ENCODE data around the gene JUNB.
"Not testable (repeated sequence)": the region's sequence is repeated elsewhere in the genome, so short reads cannot be mapped to it uniquely, and the experiment has no call there.

The JUNB gene

DNA sequence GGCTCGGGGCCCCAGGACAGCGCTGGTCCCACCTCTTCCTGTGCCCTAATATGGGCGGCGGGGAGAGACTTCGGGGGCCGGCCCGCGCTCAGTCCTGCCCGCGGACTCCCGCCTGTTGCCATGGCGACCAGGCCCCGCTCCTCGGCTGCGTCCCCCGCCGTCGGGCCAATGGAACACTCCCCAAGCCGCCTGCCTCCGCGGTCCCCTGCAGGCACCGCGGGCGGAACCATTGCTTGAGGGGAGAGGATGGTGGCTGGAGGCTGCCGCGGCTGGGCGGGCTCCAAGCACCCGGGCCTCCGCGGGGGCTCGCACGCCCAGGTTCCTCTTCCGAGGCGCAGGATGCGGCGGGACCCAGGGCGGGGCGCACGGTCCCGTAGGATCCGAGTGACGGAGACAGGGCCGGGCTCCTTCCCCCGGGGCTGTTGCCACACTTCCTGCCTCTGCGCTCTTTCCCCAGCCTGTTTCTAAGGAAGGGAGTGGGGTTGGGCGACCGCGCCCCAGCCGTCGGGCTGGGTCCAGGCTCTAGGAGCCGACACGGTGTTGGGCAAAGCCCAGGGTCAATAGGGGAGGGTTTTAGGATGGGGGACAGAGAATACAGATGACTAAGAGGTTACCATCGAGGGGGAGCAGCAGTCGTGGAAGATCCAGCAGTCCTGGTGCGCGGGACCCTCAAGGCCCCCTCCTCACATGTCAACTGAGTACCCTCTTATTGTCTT, 1.2 kb upstream of the JUNB start:
- peak; percentile 82 for DNase-seq

- DNase-seq, result no peak
These were observed 500 bp upstream of the JUNB start for GRCh38 chr19:12790628-12791344.

GRCh38 chr19:12792051-12792852, 966 bp downstream of the JUNB start:
- DNase-seq, result peak; percentile 72

DNA sequence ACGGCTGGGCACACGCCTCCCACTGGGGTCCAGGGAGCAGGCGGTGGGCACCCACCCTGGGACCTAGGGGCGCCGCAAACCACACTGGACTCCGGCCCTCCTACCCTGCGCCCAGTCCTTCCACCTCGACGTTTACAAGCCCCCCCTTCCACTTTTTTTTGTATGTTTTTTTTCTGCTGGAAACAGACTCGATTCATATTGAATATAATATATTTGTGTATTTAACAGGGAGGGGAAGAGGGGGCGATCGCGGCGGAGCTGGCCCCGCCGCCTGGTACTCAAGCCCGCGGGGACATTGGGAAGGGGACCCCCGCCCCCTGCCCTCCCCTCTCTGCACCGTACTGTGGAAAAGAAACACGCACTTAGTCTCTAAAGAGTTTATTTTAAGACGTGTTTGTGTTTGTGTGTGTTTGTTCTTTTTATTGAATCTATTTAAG, 1.6 kb downstream of the JUNB start:
- DNase-seq, result no peak

GRCh38 chr19:12793290-12794195, 2.3 kb downstream of the JUNB start:
- peak; percentile 90 for DNase-seq

DNA sequence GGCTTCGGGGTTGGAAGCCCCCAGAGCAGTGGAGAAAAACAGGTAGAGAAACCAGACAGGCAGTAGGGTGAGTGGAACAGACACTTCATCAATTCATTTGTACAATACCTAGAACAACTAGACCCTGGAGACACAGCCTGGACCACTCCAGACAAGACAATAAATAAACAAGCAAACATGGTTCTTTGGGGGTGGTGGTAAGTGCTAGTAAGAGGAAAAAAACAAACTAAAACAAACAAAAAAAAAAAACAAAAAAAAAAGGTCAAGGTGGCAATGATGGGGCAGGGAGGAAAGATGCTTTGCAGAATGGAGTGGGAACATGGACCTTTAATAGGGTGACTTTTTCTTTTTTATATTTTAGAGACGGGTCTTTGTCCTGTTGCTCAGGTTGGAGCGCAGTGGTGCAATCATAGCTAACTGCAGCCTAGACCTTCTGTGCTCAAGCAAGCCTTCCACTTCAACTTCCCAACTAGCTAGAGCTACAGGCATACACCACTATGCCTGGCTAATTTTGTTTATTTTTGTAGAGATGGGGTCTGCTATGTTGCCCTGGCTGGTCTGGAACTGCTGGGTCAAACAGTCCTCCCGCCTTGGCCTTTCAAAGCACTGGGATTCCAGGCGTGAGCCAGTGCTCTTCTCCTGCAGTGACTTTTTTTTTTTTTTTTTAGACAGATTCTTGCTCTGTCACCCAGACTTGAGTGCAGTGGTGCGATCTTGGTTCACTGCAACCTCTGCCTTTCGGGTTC, 3.1 kb downstream of the JUNB start:
- DNase-seq, result no peak

GRCh38 chr19:12794971-12795381, 3.7 kb downstream of the JUNB start:
- DNase-seq, result no peak

- peak; percentile 66 for DNase-seq
These were observed 5.1 kb downstream of the JUNB start for GRCh38 chr19:12796146-12797071.

GRCh38 chr19:12797141-12797587, 5.9 kb downstream of the JUNB start:
- DNase-seq, result no peak

DNA sequence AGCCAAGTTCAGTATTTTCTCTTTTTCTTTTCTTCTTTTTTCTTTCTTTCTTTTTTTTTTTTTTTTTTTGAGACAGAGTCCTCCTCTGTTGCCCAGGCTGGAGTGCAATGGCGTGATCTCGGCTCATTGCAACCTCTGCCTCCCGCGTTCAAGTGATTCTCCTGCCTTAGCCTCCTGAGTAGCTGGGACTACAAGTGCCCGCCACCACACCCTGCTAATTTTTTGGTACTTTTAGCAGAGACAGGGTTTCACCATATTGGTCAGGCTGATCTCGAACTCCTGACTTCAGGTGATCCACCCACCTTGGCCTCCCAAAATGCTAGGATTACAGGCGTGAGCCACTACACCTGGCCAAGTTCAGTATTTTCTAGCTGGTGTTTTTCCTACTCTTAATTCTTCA, 6.3 kb downstream of the JUNB start:
- not testable (repeated sequence) for DNase-seq

- no peak for DNase-seq
These were observed 8.6 kb downstream of the JUNB start for GRCh38 chr19:12799742-12800465.

- DNase-seq, result no peak
These were observed 9.1 kb downstream of the JUNB start for GRCh38 chr19:12800466-12800770.

- DNase-seq, result no peak
These were observed 9.7 kb downstream of the JUNB start for GRCh38 chr19:12800923-12801465.

DNA sequence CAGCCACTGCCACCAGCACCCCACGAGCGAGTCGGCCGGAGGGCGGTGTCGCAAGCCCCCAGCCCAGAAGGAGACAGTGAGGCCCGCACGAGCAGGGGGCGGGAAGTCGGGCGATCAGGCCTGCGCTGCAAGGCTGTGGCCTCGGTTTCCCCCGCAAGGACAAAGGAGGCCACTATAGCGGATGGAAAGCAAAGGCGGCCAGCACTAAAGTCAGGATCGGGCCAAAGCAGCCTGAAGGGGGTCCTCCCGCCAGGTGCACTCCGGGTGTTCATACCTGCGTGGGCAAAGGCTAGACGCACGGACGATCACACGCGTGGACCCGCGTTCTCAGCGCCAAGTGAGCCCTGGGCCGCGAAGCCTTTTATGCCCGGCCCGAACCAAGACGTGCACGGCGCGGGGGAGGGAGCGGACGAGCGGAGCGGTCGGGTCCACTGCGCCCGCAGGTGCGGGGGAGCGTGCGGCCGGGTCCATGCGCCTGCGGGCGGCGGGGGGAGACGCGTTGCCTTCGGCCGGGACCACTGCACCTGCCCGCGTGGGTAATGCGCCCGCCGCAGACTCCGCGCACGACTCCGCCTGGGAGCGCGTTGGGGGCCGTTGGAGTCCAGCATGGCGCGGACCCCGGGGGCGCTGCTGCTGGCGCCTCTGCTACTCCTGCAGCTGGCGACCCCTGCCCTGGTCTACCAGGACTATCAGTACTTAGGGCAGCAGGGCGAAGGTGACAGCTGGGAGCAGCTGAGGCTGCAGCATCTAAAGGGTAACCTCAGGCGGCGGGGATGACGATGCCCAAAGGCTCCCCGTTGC, 10.4 kb downstream of the JUNB start, which contains the start of the genes PRDX2 and THSD8:
PRDX2 (minus strand) TSS at position 335 of the 801 bp plus-strand sequence. CDS start 539 bp downstream, outside the sequence.
THSD8 (plus strand) TSS at position 604 of the 801 bp plus-strand sequence; CDS start at position 607, 3 bp downstream.
- peak; percentile 75 for DNase-seq

DNA sequence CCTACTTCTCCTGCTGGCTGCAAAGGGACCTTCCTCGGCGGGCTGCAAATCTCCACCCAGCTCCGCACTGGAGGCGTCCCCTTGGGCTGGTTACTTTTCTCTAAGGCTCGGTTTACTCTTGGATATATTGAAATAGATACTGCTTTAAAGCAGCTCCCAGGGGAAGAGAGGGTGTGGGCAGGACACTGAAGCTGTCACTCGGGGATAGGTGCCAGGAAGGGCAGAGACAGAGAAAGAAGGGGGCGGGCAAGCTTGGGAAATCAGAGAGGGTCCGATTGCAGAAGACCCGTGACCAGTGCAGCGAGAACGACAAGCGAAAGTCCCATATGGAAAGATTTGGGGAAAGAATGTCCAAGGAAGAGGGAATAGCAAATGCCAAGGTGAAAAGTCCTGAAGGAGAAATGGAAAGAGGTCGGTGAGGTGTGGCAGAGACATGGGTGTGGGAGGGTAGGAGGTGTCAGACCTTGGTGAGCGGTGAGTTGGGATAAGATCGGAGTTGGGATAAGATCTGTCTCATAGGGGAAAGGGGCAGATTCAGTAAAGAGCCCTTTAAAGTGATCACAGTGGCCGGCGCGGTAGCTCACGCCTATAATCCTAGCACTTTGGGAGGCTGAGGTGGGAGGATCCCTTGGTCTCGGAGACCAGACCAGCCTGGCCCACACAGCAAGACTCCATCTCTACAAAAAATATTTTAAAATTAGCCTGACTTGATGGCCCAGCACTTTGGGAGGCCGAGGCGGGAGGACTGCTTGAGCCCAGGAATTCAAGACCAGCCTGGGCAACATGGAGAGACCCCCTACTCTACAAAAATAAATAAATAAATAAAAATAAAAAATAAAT, 11.2 kb downstream of the JUNB start:
- DNase-seq, result no peak

DNA sequence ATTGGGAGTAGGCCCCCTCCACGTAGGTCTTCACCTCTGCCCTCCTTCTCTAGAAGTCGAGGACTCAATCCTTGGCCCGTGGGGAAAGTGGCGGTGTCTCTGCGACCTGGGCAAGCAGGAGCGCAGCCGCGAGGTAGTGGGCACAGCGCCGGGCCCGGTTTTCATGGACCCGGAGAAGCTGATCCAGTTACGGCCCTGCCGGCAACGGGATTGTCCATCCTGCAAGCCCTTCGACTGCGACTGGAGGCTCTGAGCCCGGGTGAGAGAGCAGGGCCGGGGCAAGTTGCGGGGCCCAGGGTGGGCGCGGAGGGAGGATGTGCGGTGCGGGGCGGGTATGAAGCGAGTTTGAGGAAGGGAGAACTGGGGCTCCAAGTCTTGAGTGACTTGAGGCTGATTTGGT, 12.8 kb downstream of the JUNB start:
- DNase-seq, result no peak

Measured in activated effector memory CD4-positive, alpha-beta T cell treated with Interleukin-2 at 50 U/mL for 16 hours (primary cell).